Gastroesophageal sphincter (tissue), 4 donors: Measurements from ENCODE around the gene OLIG1. TPM values are rescaled to one million over a fixed set of nuclear protein-coding genes. Genes with fewer than 3 reads are reported as not detected.
A peak's percentile ranks its signal among the peaks of the same experiment; 100 is the strongest.

Source experiments
- ATAC-seq: fragments of 150-250 bp; one replicate; pipeline ENCODE4 v1.9.1; 2016; ENCODE audit warnings: mild to moderate bottlenecking, moderate library complexity
- H3K27ac ChIP-seq, 4 donors: fragments of 200-600 bp; sonication (generic) in 3 of 4; 1 replicate in 3 of 4; 2 replicates in 1 of 4; pipeline ENCODE4 v1.5.1; 2016 to 2019
- H3K27me3 ChIP-seq: fragments of 200-600 bp; sonication (generic); one replicate; pipeline ENCODE4 v1.5.1; 2019
- H3K36me3 ChIP-seq, 2 donors: fragments of 200-600 bp; sonication (generic); one replicate each; pipeline ENCODE4 v1.5.1; 2019; ENCODE audit warnings: control low read depth in 1 of 2
- H3K4me1 ChIP-seq, 3 donors: fragments of 200-600 bp; sonication (generic); 1 replicate in 2 of 3; 2 replicates in 1 of 3; pipeline ENCODE4 v1.5.1; 2016 to 2019; ENCODE audit warnings: control low read depth in 2 of 3
- H3K4me3 ChIP-seq, 2 donors: fragments of 200-600 bp; sonication (generic); one replicate each; pipeline ENCODE4 v1.5.1; 2019; ENCODE audit warnings: mild to moderate bottlenecking in 1 of 2, moderate library complexity in 1 of 2
- H3K9me3 ChIP-seq, 3 donors: fragments of 200-600 bp; sonication (generic); one replicate each; pipeline ENCODE4 v1.5.1; 2017 to 2019; ENCODE audit warnings: control low read depth in 2 of 3
- EP300 ChIP-seq: sonication (generic); formaldehyde crosslinking; IDR thresholded peaks from one replicate; pipeline ENCODE4 v1.6.1; 2017; ENCODE audit warnings: antibody characterized with exemption, mild to moderate bottlenecking
- POLR2A ChIP-seq, 2 donors: fragments of 450-650 bp; IDR thresholded peaks; one replicate each; pipeline ENCODE4 v1.6.1; 2017; ENCODE audit warnings: antibody characterized with exemption in 2 of 2, mild to moderate bottlenecking in 2 of 2, moderate library complexity in 1 of 2
- POLR2AphosphoS5 ChIP-seq: sonication (generic); formaldehyde crosslinking; IDR thresholded peaks from one replicate; pipeline ENCODE4 v1.6.1; 2017; ENCODE audit warnings: antibody characterized with exemption
- WGBS, 2 donors: methylation state at CpG; one replicate each; pipeline ENCODE4 v1.1.5; 2018; ENCODE audit warnings: low coverage in 1 of 2; 5-methylcytosine and 5-hydroxymethylcytosine counted together
- total RNA-seq, 4 donors: library from RNA; depleted of rRNA; stranded (reverse); fragments of >200 nt; gene quantifications; one replicate each; pipeline ENCODE4 v1.1.0, GENCODE V29; 2016
- TF ChIP-seq, protein P1 (sequence below), 4 experiments: fragments of 200-600 bp in 2 of 4; fragments of 450-650 bp in 2 of 4; sonication (generic) in 1 of 4; IDR thresholded peaks; one replicate each; pipeline ENCODE4 v1.5.1; 2017 to 2019; ENCODE audit warnings: antibody characterized with exemption in 4 of 4, mild to moderate bottlenecking in 2 of 4, moderate library complexity in 2 of 4

OLIG1 gene
- total RNA-seq, 4 donors from 2014 or later = not detected

DNA sequence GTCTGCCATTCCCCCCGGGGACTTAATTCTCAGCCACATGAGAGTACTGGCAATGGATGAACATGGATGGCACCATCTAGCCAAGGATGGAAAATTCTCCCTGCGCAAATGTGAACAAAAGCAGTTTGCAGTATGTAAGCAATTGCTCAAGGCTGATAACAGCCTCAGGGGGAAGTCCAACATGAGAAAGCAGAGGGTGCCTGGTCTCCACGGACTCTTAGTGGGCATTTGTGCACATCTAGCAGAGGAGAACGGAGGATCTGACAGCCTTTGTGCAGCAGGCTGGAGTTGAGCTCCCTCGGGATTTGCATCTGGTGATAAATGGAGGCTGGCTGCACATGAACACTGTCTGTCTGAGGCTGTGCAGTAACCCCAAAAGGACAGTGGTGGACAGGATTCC lies 13.9 kb upstream of the OLIG1 start:
- no peak for ATAC-seq
- WGBS, 2 donors = 60 to 63% methylated on average over 1 to 3 of the region's 5 CpGs
- Histone ChIP-seq H3K36me3 (no peaks in the 10 kb centered on the region), H3K27me3 (peaks cover 32% of the 10 kb centered on the region), H3K9me3 (no peaks in the 10 kb centered on the region), H3K4me3 (no peak overlapping the region), H3K4me1 (no peaks in the 10 kb centered on the region), H3K27ac (no peak overlapping the region)
- TF ChIP-seq POLR2AphosphoS5 (no peak), EP300 (no peak)
- TF ChIP-seq, protein P1, sequence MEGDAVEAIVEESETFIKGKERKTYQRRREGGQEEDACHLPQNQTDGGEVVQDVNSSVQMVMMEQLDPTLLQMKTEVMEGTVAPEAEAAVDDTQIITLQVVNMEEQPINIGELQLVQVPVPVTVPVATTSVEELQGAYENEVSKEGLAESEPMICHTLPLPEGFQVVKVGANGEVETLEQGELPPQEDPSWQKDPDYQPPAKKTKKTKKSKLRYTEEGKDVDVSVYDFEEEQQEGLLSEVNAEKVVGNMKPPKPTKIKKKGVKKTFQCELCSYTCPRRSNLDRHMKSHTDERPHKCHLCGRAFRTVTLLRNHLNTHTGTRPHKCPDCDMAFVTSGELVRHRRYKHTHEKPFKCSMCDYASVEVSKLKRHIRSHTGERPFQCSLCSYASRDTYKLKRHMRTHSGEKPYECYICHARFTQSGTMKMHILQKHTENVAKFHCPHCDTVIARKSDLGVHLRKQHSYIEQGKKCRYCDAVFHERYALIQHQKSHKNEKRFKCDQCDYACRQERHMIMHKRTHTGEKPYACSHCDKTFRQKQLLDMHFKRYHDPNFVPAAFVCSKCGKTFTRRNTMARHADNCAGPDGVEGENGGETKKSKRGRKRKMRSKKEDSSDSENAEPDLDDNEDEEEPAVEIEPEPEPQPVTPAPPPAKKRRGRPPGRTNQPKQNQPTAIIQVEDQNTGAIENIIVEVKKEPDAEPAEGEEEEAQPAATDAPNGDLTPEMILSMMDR (IDR thresholded peaks at IDR 0.05) = no peak

DNA sequence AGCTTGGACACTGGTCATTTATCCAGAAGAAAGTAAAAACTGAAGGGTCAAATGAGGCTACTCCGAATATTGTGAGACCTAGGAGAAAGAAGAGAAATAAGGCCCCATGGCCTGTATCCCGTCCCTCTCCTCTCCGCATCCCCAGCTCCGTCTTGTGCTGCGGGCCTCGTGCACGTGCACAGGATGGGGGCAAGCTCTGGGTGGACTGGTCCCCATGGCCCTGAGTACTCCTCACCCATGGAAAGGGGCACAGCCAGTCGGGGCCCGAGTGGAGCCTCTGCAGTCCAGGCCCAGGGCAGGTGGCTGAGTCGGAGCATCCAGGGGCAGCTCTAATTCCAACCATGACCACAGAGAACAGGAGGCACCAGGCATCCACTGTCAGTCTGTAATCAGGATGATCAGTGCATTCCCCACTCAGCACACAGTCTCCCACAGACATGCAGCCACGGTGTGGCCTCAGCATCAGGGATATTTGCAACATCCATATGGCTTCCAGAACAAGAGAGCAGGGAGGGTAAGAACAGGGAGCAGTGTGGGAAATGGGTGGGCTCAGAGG lies 12.5 kb upstream of the OLIG1 start:
- H3K27me3 ChIP-seq = peaks cover 47% of the 10 kb centered on the region
- no peaks in the 10 kb centered on the region for H3K36me3 ChIP-seq
- no peak for ATAC-seq
- no peaks in the 10 kb centered on the region for H3K9me3 ChIP-seq
- WGBS, 2 donors = 67 to 86% methylated on average over 2 to 3 of the region's 11 CpGs
- H3K4me3 ChIP-seq = no peak overlapping the region
- H3K4me1 ChIP-seq = no peaks in the 10 kb centered on the region
- no peak overlapping the region for H3K27ac ChIP-seq
- TF ChIP-seq, protein P1 (IDR thresholded peaks at IDR 0.05) = no peak
- TF ChIP-seq POLR2AphosphoS5 = no peak
- TF ChIP-seq EP300 = no peak
- TF ChIP-seq POLR2A (IDR thresholded peaks at IDR 0.05) = no peak

DNA sequence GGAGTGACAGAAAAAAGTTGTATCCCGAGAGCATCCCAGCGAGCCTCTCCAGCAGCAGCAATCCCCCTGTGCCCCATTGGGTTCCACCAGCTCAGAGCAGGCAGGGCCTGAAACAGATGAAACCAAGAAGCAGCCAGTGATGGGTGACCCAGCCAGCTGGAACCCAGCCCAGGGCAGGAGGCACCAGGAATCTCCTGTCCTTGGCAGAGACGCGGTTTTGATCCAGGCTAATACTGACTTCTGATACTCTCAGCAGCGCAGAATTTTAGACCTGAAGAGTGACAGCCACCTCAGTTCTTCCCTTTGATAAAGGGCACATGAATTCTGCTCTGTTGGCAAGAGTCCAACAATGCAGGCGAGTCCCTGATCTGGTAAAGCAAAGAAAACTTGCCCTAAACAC lies 11.4 kb upstream of the OLIG1 start:
- TF ChIP-seq POLR2AphosphoS5 = no peak
- TF ChIP-seq, protein P1 (IDR thresholded peaks at IDR 0.05) = no peak
- TF ChIP-seq EP300 = no peak
- no peak for TF ChIP-seq POLR2A (IDR thresholded peaks at IDR 0.05)
- 25 to 39% methylated on average over 2 of the region's 6 CpGs for WGBS, 2 donors
- Histone ChIP-seq H3K27me3 (peaks cover 52% of the 10 kb centered on the region), H3K9me3 (no peaks in the 10 kb centered on the region), H3K36me3 (no peaks in the 10 kb centered on the region), H3K4me1 (no peaks in the 10 kb centered on the region), H3K27ac (no peak overlapping the region), H3K4me3 (no peak overlapping the region)
- ATAC-seq = no peak

DNA sequence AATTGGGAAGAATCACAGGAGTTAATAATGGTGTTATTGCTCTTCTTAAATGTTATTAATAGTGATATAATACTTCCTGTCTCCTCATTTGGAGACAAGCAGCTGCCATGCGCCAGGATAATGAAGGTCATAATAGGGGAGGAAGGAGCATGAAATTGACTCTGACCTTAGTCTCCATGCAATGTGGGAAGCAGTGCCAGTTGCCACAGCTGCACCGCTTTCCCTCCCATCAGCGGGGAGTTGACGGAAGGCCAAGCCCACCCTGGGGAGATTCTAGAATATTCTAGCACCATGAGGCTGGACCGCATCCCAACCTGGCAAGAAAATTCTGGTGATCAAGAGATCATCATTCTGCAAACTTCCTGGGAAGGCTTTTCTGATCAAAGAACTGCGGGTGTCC lies 11.0 kb upstream of the OLIG1 start:
- no peak for ATAC-seq
- 53 to 65% methylated on average over 6 of the region's 6 CpGs for WGBS, 2 donors
- Histone ChIP-seq H3K36me3 (no peaks in the 10 kb centered on the region), H3K4me3 (no peak overlapping the region), H3K27ac (no peak overlapping the region), H3K27me3 (peaks cover 53% of the 10 kb centered on the region), H3K4me1 (no peaks in the 10 kb centered on the region), H3K9me3 (no peaks in the 10 kb centered on the region)
- TF ChIP-seq POLR2AphosphoS5 (no peak), POLR2A (IDR thresholded peaks at IDR 0.05) (no peak), EP300 (no peak)
- TF ChIP-seq, protein P1 (IDR thresholded peaks at IDR 0.05) = no peak

DNA sequence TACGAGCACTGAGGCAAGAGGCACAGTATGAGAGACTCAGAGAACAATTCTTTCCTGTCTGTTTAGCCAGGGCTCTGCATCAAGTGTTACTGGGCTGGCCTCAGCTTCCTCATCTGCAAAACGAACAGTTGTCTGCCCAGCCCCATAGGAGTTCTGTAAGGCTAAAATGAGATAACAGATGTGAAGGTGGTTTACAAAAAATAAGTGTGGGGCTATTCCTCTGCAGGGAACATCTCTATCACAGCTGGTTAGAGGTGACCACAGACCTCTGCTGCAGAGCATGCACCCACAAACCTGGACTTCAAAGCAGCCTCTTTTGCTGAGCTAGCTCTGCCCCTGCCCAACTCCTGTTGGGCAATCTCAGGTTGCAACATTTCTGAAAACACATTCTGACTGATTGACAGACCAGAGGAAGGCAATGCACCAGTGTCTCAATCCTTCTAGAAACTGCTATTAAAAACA lies 10.5 kb upstream of the OLIG1 start:
- Histone ChIP-seq H3K4me3 (no peak overlapping the region), H3K36me3 (no peaks in the 10 kb centered on the region), H3K4me1 (no peaks in the 10 kb centered on the region), H3K27ac (no peak overlapping the region), H3K9me3 (no peaks in the 10 kb centered on the region), H3K27me3 (peaks cover 58% of the 10 kb centered on the region)
- peak; percentile 59 for ATAC-seq
- TF ChIP-seq POLR2A (IDR thresholded peaks at IDR 0.05) (no peak), POLR2AphosphoS5 (no peak), EP300 (no peak)
- TF ChIP-seq, protein P1 (IDR thresholded peaks at IDR 0.05) = no peak
- WGBS, 2 donors = 21 to 25% methylated on average over 2 of the region's 2 CpGs
